ENCODE measurements around the gene APOL1.

DNA sequence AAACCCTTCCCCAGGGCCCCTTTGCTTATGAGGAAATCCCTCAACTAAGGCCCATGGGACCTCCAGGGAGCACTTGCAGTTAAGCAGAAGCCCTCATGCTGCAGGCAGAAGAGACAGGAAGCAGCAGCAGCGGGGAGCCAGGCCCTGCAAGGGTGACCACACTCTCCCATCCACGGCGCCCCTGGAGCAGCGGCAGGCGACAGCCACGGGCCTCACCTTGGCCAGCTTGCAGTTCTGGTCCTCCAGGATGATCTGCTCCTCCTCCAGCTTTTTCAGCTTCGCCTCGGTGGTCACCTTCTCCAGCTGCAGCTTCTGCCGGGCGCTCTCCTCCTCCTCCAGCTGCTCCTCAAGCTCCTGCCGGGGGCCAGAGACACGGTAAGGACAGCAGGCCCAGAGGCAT lies 47.0 kb downstream of the APOL1 start:
- TF ChIP-seq POLR2A (IDR thresholded peaks at IDR 0.05; ENCODE audit: low read depth) (no peak), POLR2AphosphoS5 (IDR thresholded peaks at IDR 0.05) (no peak)
